ENCODE results near the gene SMARCAD1.
"Not testable (repeated sequence)": the region's sequence is repeated elsewhere in the genome, so short reads cannot be mapped to it uniquely, and the experiment has no call there.

The SMARCAD1 gene

DNA sequence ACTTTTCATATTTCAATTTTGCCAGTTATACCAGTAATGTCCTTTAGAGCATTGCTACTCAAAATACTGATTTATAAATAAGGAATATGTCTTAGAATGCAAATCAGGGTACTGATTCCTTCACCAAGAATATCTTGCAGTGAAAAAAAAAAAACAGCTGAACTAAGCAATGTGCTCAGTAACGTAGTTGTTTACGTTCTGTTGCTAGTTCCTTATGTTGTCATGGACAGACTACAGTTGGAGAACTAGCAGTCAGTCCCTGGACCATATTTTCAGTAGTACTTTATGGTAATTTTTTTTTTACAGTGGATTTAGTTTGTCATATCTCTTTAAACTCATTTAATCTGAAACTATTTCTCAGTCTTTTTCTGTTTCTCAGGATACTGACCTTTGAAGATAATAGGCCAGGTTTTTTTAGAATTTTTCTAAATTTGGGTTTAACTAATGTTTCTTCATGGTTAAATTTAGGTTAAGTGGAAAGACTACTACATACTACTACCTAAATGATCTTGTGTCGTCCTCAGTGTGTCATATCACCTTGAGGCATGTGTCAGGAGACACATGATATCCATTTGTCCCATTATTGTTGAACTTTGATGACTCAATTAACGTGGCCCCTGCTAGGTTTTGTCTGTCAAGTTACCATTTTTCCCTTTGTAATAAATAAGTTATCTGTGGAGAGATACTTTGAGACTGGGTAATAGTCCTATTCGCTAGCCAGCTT, 21.0 kb downstream of the SMARCAD1 start:
- DNase-seq: no peak

GRCh38 chr4:94232519-94232918, 24.9 kb downstream of the SMARCAD1 start:
- no peak for DNase-seq

DNA sequence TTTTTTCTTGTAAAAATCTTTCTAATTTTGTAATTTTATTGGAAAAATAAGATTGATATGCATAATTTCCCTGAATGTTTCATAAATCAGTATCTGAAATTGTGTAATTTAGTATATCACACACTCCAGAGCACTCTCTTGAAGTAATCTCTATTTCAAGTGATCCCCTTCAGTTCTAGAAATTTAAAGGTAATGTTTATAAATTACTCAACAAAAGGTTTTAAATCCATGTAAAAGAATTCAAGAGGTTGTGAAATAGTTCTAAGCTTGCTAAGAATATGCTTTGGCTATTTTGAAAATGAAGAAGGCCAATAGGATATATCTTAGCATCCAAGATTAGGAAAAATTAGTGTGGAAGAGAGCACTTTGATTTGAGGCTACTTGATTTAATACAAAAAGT, 28.2 kb downstream of the SMARCAD1 start:
- no peak for DNase-seq

DNA sequence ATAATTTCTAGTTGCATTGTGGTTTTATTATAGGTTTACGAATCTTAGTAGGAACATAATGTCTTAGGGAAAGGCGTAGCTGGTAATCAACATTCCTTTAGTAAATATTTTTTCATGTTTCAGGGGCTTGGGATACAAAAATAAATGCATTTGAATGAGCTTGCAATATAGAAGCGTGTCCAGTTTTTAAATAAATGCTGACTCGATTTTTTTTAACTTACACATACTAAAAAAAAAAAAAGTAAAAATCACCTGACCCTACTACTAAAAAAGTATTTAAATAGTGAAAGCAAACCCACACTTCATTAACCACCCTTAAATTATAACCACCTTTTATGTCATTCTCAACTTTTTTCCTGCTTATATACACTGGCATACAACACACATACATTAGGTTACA, 29.6 kb downstream of the SMARCAD1 start:
- no peak for DNase-seq

DNA sequence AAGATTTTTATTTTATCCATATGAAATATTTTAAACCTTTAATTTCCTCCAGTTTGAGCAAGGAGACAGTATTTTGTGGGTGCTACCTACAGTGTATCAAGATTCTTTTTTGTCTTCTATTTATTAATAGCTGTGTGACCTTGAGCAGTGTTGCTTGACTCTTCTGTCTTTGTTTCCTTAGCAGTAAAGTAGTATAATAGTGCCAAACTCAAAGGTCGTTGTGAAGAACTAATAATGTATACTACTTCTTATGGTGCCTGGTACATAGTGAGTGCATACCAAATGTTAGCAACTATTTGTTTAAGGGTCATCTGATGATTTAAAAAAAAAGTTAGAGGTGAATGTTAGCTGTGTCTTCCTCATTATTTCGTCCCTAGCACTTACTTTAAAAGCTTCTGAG, 30.5 kb downstream of the SMARCAD1 start:
- DNase-seq: no peak

DNA sequence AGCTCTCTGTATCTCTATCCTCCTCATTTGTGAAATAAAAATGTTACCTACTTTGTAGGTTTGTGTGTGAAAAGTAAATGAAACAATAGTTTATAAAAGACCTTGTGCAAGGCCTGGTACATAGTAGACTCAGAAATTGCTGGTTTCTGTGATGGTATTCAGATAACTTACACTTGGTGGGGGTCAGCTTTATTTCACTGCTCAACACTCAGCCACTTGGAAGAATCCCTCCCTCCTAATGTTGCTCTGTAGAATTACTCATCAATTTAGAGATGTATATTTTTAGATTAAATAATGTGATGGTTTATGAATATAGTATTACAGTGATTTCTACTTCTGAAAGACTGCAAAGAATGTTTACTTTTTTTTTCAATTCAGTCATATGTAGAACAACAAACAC, 32.7 kb downstream of the SMARCAD1 start:
- no peak for DNase-seq

DNA sequence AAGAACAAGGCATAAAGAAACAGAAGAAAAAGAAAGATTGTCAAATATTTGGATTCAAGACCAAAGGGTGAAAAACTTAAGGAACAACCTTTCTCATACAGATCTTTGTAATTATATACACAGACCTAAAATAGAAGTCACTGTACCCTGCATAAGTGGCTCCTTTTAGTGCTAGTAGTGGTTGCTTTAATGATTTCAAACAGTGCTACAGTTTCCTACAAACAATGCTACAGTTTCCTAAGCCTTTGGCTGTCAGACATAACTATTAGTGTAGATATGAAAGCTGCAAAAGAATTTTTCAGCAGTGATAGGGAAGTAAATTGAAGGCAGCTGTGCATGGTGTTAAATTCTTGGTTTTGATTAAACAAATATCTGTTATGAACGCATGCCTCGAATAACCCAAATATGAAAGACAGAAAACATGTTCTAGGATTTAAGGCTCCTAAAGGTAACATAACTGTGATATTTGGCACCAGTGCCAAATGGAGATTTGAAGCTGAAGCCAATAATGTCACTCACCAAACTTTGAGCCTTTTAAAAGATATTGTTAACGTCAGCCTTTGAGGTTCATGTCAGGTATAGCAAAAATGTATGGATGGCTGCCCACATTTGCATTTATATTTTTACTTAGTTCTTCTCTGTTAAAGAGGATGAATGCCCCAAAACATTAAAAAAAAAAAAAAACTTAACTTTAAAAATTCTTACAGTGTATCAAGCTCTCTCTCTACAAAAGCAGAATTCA, 36.6 kb downstream of the SMARCAD1 start:
- no peak for DNase-seq

GRCh38 chr4:94244829-94245185, 37.1 kb downstream of the SMARCAD1 start:
- DNase-seq: no peak

DNA sequence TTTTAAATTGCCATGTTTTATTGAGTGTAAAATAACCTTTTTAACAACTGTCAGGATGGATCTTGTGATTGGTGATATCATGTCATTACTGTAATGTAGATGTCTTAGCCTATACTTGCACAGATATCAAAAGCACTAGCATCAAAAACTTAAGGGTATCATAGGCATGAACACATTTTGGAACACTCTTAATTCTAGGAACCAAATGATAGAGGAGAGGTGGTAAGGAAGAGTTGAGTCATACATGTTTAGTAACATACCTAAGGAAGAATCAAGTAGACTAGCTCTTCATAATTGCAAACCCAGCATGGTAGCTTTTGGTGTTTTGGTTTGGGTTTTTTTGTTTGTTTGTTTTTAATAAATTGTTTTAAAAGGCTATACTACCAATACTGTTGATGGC, 43.4 kb downstream of the SMARCAD1 start:
- DNase-seq: no peak

GRCh38 chr4:94253036-94253435, 45.4 kb downstream of the SMARCAD1 start:
- no peak for DNase-seq

DNA sequence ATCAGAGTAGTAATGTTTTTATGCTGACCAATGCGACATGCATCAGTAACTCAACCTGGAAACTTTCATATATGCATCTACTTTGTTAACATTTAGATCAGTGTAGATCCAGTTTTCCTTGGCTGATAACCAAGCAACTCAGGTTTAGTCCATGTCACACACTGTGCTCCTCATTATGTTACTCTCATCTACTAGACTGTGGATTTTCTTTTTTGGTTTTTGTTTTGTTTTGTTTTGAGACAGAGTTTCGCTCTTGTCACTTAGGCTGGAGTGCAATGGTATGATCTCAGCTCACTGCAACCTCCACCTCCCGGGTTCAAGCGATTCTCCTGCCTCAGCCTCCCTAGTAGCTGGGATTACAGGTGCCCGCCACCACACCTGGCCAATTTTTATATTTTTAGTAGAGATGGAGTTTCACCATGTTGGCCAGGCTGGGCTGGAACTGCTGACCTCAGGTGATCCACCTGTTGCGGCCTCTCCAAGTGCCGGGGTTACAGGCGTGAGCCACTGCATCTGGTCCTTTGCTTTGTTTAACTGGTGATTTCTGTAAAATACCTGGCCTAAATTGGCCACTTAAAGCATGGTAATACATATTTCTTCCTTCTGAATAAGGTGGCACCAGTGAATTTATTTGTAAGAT, 48.6 kb downstream of the SMARCAD1 start:
- no peak for DNase-seq

DNA sequence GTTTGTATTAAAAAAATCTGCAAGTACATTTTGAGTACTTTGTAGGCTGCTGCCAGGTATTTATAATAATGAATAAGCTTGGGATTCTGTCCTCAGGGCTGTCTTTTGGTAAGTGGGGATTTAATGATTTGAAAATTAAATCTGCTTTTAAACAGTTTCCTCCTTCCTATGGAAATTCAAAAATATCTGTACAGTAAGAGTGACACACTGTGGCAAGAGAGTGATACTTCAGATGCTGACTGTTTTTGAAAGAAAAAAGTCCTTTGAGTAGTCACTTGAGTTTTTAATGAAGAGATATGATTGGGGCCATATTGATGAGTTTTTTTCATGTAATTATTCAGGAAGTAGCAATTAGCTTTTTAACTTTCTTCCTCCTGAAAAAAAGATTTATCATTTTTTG, 49.2 kb downstream of the SMARCAD1 start:
- DNase-seq: no peak

- no peak for DNase-seq
Observed at GRCh38 chr4:94262163-94263016, 54.7 kb downstream of the SMARCAD1 start.

- DNase-seq: no peak
Observed at GRCh38 chr4:94267037-94267436, 59.4 kb downstream of the SMARCAD1 start.

DNA sequence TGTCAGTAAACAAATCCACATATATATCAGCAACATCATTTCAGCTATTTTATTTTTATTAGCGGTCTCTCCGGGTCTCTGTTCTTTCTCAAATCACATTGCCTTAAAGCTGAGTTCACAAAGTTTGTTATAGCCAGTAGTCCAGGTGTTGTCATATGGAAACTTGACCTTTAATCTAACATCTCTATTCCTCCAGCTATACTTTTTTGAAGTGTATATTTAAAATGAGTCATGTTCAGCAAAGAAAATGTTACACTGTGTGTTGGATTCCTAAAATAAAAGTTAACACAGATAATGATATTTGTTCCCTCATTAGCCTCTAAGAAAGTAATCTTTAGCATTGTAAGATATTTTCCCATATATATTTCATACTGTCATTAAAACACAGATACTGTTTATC, 63.6 kb downstream of the SMARCAD1 start:
- DNase-seq: no peak

- no peak for DNase-seq
Observed at GRCh38 chr4:94274912-94275311, 67.2 kb downstream of the SMARCAD1 start.

GRCh38 chr4:94276204-94276603, 68.5 kb downstream of the SMARCAD1 start:
- DNase-seq: no peak

DNA sequence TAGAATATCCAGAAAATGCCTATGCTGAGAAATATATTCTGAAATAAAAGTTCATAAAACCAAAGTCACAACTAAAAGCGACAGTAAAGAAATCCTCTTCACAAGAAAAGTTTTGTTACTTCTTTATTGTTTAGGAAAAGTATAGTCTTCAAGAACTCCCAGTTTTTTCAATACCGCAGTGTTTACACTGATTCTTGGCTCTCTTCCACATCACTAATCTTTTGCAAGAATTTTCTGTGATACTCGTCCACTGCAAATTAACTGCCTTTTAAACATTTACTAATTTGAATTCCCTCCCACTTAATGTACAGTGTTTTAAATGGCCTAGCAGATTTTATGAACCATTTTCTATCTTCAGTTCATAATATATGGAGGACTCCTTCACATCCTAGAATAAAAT, 69.9 kb downstream of the SMARCAD1 start:
- no peak for DNase-seq

DNA sequence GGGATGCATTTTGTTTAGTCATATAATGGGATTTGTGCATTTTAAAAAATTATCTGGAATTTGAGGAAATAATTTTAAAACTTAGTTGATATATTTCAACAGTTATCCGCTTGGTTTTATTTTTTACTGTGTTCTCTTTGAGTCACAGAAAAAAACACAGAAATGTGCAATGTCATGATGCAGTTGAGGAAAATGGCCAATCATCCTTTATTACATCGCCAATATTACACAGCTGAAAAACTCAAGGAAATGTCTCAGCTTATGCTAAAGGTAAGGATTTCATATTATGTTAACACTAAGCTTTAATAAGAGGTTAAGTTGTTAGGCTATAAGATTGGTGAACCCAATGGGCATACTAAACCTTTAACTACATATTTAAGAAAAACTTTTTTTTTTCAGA, 71.1 kb downstream of the SMARCAD1 start:
- no peak for DNase-seq

GRCh38 chr4:94284889-94285288, 77.2 kb downstream of the SMARCAD1 start:
- no peak for DNase-seq

- no peak for DNase-seq
Observed at GRCh38 chr4:94285666-94286065, 78.0 kb downstream of the SMARCAD1 start.

- no peak for DNase-seq
Observed at GRCh38 chr4:94290245-94290644, 82.6 kb downstream of the SMARCAD1 start.

DNA sequence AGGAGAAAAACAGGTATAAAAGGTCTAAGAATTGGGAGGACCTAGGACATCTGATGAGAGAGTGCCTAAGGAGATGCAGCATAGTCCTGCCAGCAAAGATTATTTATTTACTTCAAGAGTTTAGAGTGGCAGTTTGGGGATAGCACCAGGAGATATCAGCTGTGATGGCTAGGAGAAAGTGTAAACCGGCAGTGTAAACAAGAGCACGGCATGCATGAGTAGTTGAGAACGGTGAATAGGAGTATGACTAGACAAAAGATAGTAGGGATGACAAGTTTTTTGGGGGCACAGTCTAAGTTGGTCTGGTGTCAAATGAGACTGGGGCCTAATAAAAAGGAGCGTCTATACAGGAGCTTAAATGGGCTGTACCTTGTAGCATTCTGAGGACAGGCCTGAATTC, 86.3 kb downstream of the SMARCAD1 start:
- DNase-seq: not testable (repeated sequence)
